K562 (cell line): ENCODE results near the gene HPSE2. TPM values are rescaled to one million over a fixed set of nuclear protein-coding genes. Genes with fewer than 3 reads are reported as not detected.

ENCODE experiments used
- ARID2 ChIP-seq: fragments of 450-650 bp; IDR thresholded peaks from 2 replicates; pipeline ENCODE4 v1.6.1; 2017; ENCODE audit warnings: antibody characterized with exemption, mild to moderate bottlenecking
- DNMT1 ChIP-seq: fragments of 450-650 bp; IDR thresholded peaks from 2 replicates; pipeline ENCODE4 v1.6.1; 2016; ENCODE audit warnings: antibody characterized with exemption, mild to moderate bottlenecking
- HCFC1 ChIP-seq: IDR thresholded peaks from 2 replicates; pipeline ENCODE4 v1.6.1; 2012; ENCODE audit warnings: low read depth, low read length, improper control_type of control experiment
- SIX5 ChIP-seq, 2 experiments: IDR thresholded peaks; 2 replicates each; pipeline ENCODE4 v1.6.1; 2011; ENCODE audit warnings: low read length in 2 of 2, borderline replicate concordance in 1 of 2, low read depth in 1 of 2, mild to moderate bottlenecking in 1 of 2, moderate library complexity in 1 of 2; ENCODE audit not compliant: insufficient read depth in 1 of 2
- TEAD1 ChIP-seq, 2 experiments: fragments of 450-650 bp in 1 of 2; sonication (generic) in 1 of 2; formaldehyde crosslinking; IDR thresholded peaks; 2 replicates each; pipeline versions ENCODE4 v1.4.0 to v1.8.0; 2020 to 2022; ENCODE audit warnings: mild to moderate bottlenecking in 2 of 2, missing genetic modification reagents in 1 of 2
- TOE1 ChIP-seq, 2 experiments: fragments of 450-650 bp in 1 of 2; sonication (generic) in 1 of 2; formaldehyde crosslinking in 1 of 2; IDR thresholded peaks; 2 replicates each; pipeline versions ENCODE4 v1.7.1 to v1.8.0; 2016 to 2022; ENCODE audit warnings: borderline replicate concordance in 2 of 2, mild to moderate bottlenecking in 2 of 2, antibody characterized with exemption in 1 of 2, inconsistent platforms in 1 of 2, low read depth in 1 of 2, missing genetic modification reagents in 1 of 2, moderate library complexity in 1 of 2
- ZC3H4 ChIP-seq: sonication (generic); formaldehyde crosslinking; IDR thresholded peaks from 2 replicates; pipeline ENCODE4 v1.9.0; 2021; ENCODE audit warnings: missing genetic modification reagents, borderline replicate concordance
- ZNF408 ChIP-seq: fragments of 250-450 bp; sonication (Bioruptor Pico); IDR thresholded peaks from 2 replicates; pipeline ENCODE4 v1.4.0; 2020; ENCODE audit warnings: low read depth, mild to moderate bottlenecking, moderate library complexity
- ZNF668 ChIP-seq: fragments of 250-450 bp; sonication (Bioruptor Pico); IDR thresholded peaks from 2 replicates; pipeline ENCODE4 v1.8.0; 2022; ENCODE audit warnings: mild to moderate bottlenecking, inconsistent platforms
- ZSCAN32 ChIP-seq: fragments of 450-650 bp; formaldehyde crosslinking; IDR thresholded peaks from 2 replicates; pipeline ENCODE4 v1.4.0; 2020; ENCODE audit warnings: mild to moderate bottlenecking, moderate library complexity
- polyA plus RNA-seq, 8 experiments: library from polyadenylated mRNA; depleted of rRNA in 4 of 8; stranded (reverse) in 5 of 8; unstranded in 3 of 8; fragments of >200 nt; fragmentation: Nextera tagmentation in 2 of 8; fragmentation: Illumina TruSeq in 1 of 8; extraction: Ambion mirVana in 2 of 8; extraction: Trizol in 1 of 8; gene quantifications; 2 replicates each; pipeline versions ENCODE4 v1.2.1 to v1.2.3, GENCODE V29; 2011 to 2014; ENCODE audit warnings: inconsistent platforms in 1 of 8, missing spikeins in 1 of 8
- total RNA-seq, 7 experiments: library from RNA; depleted of rRNA in 6 of 7; stranded (reverse); fragments of >200 nt in 6 of 7; fragmentation: Illumina TruSeq in 2 of 7; extraction: Trizol in 2 of 7; gene quantifications; 2 replicates each; pipeline versions ENCODE4 v1.2.1 to v1.2.3, GENCODE V29; 2011 to 2021; ENCODE audit warnings: low replicate concordance in 1 of 7
- TF ChIP-seq, protein P1 (sequence below), 2 experiments: IDR thresholded peaks; 2 replicates each; pipeline ENCODE4 v1.6.1; 2011; ENCODE audit warnings: borderline replicate concordance in 1 of 2, control low read depth in 1 of 2, low read depth in 1 of 2, low read length in 1 of 2, mild to moderate bottlenecking in 1 of 2, mixed read lengths in 1 of 2, moderate library complexity in 1 of 2; ENCODE audit not compliant: insufficient read depth in 1 of 2, insufficient read length in 1 of 2, poor library complexity in 1 of 2, severe bottlenecking in 1 of 2; ENCODE audit errors: extremely low read depth in 1 of 2
- TF ChIP-seq, protein P2 (sequence below): fragments of 450-650 bp; formaldehyde crosslinking; IDR thresholded peaks from 2 replicates; pipeline ENCODE4 v1.4.0; 2020; ENCODE audit warnings: mild to moderate bottlenecking, moderate library complexity
- TF ChIP-seq, protein P3 (sequence below): sonication (generic); formaldehyde crosslinking; IDR thresholded peaks from 2 replicates; pipeline ENCODE4 v1.8.0; 2022; ENCODE audit warnings: mild to moderate bottlenecking, missing genetic modification reagents
- TF ChIP-seq, protein P4 (sequence below): sonication (generic); formaldehyde crosslinking; IDR thresholded peaks from 2 replicates; pipeline ENCODE4 v1.5.0; 2020; ENCODE audit warnings: missing genetic modification reagents

HPSE2 gene
- total and polyA plus RNA-seq, 9 of the 15 experiments (the other 6 are each of a cell fraction or from before 2014, with no cell fraction given), result 0.03 to 0.10 (median 0.04) TPM; not detected in 2

DNA sequence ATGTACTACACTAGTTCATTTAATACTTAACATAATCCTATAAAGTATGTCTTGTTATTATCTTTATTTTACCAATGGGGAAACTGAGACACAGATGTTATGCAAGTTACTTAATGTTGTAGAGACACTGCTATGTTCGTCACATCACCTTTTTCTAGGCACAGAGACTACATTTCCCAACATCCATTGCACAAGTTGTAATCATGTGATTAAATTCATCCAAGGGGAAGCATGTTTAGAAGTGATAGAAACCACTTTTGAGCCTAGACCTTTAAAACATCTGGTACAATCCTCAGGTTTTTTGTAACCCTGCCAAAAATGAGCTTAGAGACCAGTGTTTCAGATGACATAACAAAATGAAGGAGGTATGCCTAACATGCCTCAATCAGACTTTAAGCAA is 402.1 kb downstream of the HPSE2 start (continued):
- TF ChIP-seq, protein P1, sequence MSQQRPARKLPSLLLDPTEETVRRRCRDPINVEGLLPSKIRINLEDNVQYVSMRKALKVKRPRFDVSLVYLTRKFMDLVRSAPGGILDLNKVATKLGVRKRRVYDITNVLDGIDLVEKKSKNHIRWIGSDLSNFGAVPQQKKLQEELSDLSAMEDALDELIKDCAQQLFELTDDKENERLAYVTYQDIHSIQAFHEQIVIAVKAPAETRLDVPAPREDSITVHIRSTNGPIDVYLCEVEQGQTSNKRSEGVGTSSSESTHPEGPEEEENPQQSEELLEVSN (IDR thresholded peaks at IDR 0.05; ENCODE audit: borderline replicate concordance in 1 of 2, extremely low read depth in 1 of 2, insufficient read depth in 1 of 2, insufficient read length in 1 of 2, low read depth in 1 of 2, low read length in 1 of 2, poor library complexity in 1 of 2, severe bottlenecking in 1 of 2), result no peak
- TF ChIP-seq, protein P2, sequence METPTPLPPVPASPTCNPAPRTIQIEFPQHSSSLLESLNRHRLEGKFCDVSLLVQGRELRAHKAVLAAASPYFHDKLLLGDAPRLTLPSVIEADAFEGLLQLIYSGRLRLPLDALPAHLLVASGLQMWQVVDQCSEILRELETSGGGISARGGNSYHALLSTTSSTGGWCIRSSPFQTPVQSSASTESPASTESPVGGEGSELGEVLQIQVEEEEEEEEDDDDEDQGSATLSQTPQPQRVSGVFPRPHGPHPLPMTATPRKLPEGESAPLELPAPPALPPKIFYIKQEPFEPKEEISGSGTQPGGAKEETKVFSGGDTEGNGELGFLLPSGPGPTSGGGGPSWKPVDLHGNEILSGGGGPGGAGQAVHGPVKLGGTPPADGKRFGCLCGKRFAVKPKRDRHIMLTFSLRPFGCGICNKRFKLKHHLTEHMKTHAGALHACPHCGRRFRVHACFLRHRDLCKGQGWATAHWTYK (CRISPR knock-in tag), result no peak
- TF ChIP-seq TEAD1 (CRISPR knock-in tag; IDR thresholded peaks at IDR 0.05) (no peak), ZNF408 (CRISPR knock-in tag) (no peak), ZNF668 (CRISPR knock-in tag) (no peak), ZC3H4 (no peak), DNMT1 (no peak), ZSCAN32 (CRISPR knock-in tag) (no peak), ARID2 (no peak), TOE1 (IDR thresholded peaks at IDR 0.05; ENCODE audit: borderline replicate concordance) (peak; percentile 51; the same call in 1 of the 2 replicates), TOE1 (CRISPR knock-in tag; IDR thresholded peaks at IDR 0.05; ENCODE audit: borderline replicate concordance, low read depth) (no peak), HCFC1 (peak; percentile 58), SIX5 (IDR thresholded peaks at IDR 0.05; ENCODE audit: borderline replicate concordance in 1 of 2, insufficient read depth in 1 of 2, low read depth in 1 of 2, low read length in 2 of 2) (peak in 1 of 2 experiments; percentile 23; a peak in 1 of 4 replicates)
- TF ChIP-seq, protein P3, sequence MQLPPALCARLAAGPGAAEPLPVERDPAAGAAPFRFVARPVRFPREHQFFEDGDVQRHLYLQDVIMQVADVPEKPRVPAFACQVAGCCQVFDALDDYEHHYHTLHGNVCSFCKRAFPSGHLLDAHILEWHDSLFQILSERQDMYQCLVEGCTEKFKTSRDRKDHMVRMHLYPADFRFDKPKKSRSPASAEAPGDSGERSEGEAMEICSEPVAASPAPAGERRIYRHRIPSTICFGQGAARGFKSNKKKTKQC (CRISPR knock-in tag), result no peak
- TF ChIP-seq, protein P4, sequence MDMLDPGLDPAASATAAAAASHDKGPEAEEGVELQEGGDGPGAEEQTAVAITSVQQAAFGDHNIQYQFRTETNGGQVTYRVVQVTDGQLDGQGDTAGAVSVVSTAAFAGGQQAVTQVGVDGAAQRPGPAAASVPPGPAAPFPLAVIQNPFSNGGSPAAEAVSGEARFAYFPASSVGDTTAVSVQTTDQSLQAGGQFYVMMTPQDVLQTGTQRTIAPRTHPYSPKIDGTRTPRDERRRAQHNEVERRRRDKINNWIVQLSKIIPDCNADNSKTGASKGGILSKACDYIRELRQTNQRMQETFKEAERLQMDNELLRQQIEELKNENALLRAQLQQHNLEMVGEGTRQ, result peak; percentile 33; the same call in 1 of the 2 replicates
